Measurements from ENCODE around the gene SCNN1A. TPM values are rescaled to one million over a fixed set of nuclear protein-coding genes. Genes with fewer than 3 reads are reported as not detected.

Gene SCNN1A
- total RNA-seq, 2 experiments from 2014 or later = 1.4 to 1.5 TPM

DNA sequence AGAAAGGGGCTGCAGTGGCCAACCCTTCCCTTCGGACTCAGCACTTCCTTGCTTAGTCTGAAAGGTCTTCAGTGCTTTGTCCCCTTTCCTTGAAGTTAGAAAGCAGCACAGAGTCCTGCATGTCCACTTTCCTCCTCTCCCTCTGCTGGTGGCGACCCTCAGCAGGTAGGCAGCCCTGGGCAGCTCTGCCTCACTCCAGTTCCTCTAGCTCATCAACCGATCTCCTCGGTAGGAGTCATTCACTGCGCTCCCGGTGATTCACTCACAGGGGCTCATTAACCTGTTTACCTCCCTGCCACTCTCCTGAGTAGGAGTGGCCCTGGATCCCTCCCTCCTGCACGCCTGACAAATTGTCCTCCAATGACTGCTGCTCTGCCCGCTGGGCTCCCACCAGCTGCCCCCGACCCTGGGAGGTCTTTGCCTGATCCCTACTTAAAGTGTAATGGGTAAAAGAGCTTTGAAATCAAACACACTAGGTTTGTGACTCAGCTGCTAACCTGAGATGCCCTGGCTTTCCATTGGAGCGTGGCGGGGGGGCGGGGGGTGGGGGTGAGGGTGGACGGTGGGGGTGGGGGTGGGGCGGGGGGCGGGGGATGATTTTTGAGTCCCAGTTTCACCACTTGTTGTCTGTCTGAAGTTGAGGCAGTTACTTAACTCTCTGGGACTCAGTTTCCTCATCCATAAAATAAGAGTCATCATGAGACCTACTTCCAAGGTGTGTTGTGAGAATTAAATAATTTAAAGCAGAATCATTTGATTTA lies 4.2 kb downstream of the SCNN1A start:
- CTCF ChIA-PET = interaction anchor here (1.0 kb wide), 1 partner anchor 34 kb away, joined by 3 read pairs; no protein-coding TSS in a partner anchor

DNA sequence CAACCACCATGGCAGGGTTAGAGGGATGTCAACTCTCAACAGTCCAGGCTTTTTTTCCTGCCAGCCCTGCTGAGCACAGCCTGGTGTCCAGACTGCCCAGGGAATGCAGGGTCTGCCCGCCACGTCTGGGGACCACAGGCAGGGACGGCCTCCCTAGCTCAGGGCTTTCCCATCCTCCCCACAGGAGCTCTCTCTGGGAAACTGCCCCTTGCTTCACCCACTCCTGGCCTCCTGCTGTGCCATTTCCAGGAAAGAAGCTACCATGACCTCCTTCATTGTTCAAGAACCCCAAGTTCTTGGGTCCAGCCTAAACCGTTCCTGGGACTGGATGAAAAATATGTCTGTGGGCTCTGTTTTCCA lies 4.8 kb downstream of the SCNN1A start:
- POLR2A ChIA-PET = no interaction called here
- CTCF ChIA-PET = interaction anchor here (0.6 to 1.0 kb wide), 2 partner anchors 34 to 549 kb away, joined by 3 read pairs; no protein-coding TSS in a partner anchor

More for the DNA sequence above, 4.2 kb downstream of the SCNN1A start:
- POLR2A ChIA-PET = no interaction called here

DNA sequence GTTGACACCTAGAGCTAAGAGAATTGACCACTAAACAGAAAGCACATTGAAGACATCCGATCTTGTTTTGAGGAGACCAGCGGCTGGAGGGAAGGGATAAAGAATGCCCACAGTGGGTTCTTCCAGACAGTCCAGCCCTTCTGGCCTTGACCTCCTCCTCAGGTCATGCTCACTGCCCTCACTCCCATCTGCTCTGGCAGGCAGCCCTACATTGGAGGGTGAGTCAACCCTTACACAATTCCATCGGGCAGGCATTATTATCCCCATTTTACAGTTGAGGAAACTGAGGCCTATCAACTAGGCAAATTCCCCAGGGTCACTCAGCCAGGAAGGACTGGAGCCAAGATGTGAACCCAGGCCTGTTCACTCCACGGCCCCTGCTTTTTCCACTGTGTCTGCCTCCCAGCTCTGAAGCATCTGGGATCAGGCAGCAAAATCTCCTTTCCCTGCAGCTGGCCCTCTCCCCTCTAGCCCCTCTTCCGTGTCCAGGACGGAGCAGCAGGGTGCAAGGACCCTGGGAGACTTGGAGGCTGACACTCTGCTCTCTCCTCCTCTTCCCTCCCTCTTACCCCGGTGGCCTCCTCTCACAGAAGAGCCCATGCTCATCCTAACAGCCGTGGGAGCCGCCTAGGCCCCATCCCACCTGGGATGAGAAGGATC lies 5.3 kb downstream of the SCNN1A start:
- POLR2A ChIA-PET = no interaction called here
- CTCF ChIA-PET = interaction anchor here (0.6 to 1.0 kb wide), 3 partner anchors 33 to 550 kb away, joined by 3 read pairs; no protein-coding TSS in a partner anchor

DNA sequence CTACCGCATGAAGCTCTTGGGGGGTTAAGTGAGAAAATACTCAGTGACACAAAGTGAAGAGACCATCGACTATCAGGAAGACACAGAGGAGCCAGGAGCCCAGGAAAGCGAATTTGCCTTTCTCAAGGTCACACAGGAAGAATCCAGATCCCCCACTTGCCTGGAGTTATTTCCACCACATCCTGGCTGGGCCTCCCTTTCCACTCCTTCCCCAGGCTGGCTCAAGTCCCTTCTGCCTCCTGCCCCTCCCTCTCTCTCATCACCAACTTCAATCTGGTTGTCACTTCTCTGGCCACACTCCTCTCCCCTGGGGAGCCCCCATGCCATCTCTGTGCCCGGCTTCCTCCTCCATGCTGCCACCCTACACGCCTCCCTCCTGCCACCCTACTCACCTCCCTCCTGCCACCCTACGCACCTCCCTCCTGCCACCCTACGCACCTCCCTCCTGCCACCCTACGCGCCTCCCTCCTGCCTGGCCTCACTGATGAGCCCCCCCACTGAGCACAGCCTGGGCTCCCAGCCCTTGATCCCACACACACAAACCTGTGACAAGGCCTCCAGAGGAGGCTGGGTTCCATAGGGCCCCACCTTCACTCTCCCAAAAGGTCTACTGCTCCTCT lies 6.3 kb downstream of the SCNN1A start:
- CTCF ChIA-PET = interaction anchor here (2.6 kb wide), 1 partner anchor 35 kb away, joined by 17 read pairs; no protein-coding TSS in a partner anchor
- POLR2A ChIA-PET = no interaction called here

DNA sequence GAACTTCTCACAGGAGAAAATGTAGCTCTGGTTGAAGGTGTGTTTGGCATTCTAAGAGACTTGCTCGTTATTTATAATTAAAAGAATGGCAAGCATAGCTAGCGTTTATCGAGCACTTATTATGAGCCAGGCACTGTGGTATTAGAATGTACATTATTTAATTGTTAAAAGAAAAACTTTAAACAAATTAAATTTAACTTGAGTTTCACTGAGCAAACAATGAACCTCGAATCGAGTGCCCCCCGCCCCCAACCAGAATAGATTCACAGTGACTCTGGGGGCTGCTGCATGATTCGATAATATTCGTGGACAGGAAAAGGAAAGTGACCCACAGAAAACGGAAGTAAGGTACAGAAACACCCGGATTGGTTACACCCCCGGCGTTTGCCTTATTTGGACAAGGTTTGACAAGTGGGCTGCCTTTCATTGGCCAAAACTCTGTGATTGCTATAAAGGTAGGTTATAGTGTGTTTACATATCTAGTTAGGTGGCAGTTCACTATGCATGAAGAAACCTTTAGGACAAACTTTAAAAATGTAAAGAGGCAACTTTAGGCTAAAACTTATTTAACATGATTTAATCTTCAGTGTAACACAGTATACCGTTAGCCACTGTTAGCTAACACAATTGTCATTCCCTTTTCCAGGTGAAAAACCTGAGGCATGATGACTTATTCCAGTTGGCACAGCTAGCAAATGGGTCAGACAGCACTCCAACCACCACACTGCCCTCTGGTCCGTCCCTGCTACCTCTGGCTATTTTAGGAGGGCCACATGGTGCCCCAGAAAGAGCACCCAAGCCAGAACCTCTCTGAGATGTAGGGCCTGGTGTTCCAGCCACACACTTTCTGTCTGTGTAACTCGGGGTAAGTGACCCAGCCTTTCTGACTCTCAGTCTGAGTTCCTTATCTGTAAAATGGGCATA lies 7.1 kb downstream of the SCNN1A start:
- ChIA-PET POLR2A (interaction anchor here (1.2 kb wide), 1 partner anchor 30 kb away, joined by 4 read pairs; no protein-coding TSS in a partner anchor), CTCF (interaction anchor here (0.8 to 2.6 kb wide), 7 partner anchors 13 to 45 kb away, joined by 3 to 17 read pairs (median 4); no protein-coding TSS in a partner anchor)

DNA sequence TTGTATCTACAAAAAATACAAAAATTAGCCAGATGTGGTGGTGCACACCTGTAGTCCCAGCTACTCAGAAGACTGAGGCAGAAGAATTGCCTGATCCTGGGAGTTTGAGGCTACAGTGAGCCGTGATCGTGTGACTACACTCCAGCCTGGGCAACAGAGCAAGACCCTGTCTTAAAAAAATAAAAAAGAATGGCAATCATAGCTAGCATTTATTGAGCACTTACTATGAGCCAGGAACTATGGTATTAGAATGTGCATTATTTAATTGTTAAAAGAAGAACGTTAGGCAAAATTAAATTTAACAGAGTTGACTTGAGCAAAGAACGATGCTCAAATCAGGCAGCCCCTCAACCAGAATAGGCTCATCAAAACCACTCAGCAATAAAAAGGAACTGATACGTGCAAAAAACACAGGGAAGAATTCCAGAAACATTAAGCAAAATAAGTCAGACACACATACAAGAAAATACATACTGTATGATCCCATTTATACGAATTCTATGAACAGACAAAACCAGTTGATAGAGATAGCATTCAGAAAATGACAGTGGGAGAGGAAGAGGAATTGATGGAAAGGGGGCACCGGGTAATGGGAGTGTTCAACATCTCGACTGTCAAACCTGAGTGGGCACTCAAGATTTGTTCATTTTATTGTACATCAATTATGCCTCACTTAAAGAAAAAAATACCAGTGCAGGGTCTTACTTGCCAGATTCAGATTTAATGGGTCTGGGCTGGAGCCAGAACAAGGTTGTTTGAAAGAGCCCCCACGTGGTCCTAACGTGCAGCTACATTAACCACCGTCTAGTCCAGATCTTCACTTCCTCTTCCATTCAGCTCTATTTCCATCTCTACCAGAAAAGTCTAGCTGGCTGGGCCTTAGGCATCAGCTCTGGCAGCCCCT lies 8.0 kb downstream of the SCNN1A start:
- CTCF ChIA-PET = interaction anchor here (0.8 to 2.6 kb wide), 7 partner anchors 12 to 44 kb away, joined by 3 to 17 read pairs (median 4); no protein-coding TSS in a partner anchor
- POLR2A ChIA-PET = interaction anchor here (1.2 kb wide), 1 partner anchor 29 kb away, joined by 4 read pairs; no protein-coding TSS in a partner anchor

DNA sequence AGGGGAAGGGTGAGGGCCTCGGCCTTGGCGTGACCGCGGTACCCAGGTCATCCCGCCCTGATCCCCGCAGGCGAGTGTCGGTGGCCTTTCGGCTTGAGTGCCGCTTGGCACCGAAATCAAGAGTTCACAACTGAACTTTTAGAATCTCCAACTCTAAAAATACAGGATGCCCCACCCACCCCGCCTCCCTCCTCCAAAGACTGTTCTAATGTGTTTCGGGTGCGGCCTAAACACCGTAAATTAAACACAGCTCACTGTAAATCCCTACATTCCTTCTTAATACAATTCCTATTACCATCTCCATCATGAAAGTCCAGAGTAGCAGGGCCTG lies 11.4 kb downstream of the SCNN1A start:
- CTCF ChIA-PET = interaction anchor here (0.8 to 2.1 kb wide), 6 partner anchors 10 to 174 kb away, joined by 3 to 5 read pairs (median 4); partner anchors contain the start of gene TNFRSF1A
- POLR2A ChIA-PET = interaction anchor here (0.6 kb wide), 1 partner anchor 27 kb away, joined by 6 read pairs; no protein-coding TSS in a partner anchor

DNA sequence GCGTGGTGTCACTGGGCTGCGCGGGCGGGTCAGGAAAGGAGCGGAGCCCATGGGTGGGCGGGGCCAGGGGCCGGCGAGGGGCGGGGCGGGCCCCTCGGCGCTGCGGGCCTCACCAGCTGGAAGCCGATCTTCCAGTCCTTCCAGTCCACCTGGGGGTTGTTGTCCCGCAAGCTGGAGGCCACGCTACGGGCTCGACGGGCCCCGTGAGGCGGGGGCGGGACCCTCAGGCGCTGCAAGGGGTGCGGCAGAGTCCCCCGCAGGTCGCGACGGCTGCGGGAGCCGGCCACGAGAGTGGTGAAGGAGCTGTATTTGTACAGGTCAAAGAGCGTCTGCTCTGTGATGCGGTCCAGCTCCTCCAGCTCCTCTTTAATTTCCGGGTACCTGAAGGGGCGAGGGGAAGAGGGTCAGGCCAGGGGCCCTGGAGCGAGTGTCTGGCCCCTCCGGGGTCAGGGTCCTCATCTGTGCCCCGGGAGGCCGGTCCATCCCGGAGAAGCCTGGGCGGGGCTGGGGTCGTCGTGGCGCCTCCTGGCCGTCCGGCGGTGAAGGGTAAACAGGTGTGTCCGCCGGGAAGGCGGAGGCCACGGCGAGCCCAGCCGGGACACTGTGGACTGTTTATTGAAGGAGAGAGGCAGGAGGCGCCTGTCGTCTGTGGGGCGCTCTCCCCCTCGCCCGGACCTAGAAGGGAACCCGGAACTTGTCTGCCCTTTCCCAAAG lies 11.9 kb downstream of the SCNN1A start:
- ChIA-PET POLR2A (interaction anchor here (0.6 to 1.1 kb wide), 4 partner anchors 18 to 61 kb away, joined by 3 to 6 read pairs (median 3); no protein-coding TSS in a partner anchor), CTCF (interaction anchor here (0.8 to 2.1 kb wide), 7 partner anchors 11 to 174 kb away, joined by 3 to 5 read pairs (median 4); partner anchors contain the start of gene TNFRSF1A)

DNA sequence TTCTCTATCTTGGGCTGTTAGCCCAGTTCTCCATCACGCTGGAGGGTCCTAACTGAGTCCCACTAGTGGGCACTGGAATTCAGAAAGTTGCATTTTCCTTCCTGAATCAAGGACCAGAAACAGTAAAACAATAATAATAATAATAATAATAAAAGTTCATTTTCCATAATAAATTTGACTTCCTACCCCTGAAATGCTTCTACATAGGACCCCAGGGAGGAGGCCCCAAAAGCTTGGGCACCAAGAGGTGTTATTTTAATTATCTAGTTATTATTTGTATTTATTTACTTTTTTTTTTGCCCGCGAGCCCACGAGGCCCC lies 12.4 kb downstream of the SCNN1A start:
- ChIA-PET CTCF (interaction anchor here (0.8 to 1.6 kb wide), 8 partner anchors 11 to 60 kb away, joined by 3 to 5 read pairs (median 4); partner anchors contain the start of gene TNFRSF1A), POLR2A (interaction anchor here (0.7 to 1.1 kb wide), 3 partner anchors 17 to 62 kb away, joined by 3 read pairs; no protein-coding TSS in a partner anchor)

DNA sequence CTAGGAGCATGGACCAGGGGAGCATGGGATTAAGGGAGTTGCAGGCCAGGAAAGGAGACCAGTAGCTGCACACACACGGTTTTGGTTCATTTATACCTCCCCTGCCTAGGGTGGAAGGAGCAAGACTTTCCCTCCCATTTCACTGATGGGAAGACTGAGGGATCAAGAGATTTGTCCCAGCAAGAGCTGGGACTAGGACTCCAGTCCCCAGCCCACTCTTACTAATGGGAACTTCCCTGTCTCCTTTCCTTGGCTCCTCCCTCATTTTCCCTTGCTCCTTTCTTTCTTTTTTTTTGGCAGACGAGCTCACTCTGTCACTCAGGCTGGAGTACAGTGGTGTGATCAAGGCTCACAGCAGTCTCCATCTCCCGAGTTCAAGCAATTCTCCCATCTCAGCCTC lies 13.0 kb downstream of the SCNN1A start:
- ChIA-PET POLR2A (interaction anchor here (1.1 kb wide), 1 partner anchor 26 kb away, joined by 3 read pairs; no protein-coding TSS in a partner anchor), CTCF (interaction anchor here (0.6 to 1.6 kb wide), 5 partner anchors 11 to 301 kb away, joined by 3 to 4 read pairs (median 4); no protein-coding TSS in a partner anchor)

DNA sequence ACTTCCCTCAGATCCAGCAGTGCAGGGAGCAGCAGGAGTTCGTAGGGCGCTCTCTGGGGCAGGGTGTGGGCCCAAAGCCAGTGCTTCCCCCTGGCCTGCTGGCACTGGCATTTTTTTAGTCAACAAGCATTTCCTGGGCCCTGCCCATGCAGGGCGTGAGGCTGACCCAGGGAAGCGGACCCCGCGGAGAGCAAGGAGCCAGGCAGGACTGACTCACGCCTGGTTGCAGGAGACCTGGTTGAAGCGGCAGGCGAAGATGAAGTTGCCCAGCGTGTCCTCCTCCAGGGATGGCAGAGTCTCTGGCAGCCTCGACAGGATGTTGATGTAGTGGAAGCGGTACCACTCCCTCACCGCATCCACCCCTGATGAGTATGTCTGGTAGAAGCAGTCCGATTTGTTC lies 13.5 kb downstream of the SCNN1A start:
- POLR2A ChIA-PET = no interaction called here
- CTCF ChIA-PET = interaction anchor here (0.6 to 1.0 kb wide), 2 partner anchors 12 to 27 kb away, joined by 3 read pairs; no protein-coding TSS in a partner anchor

DNA sequence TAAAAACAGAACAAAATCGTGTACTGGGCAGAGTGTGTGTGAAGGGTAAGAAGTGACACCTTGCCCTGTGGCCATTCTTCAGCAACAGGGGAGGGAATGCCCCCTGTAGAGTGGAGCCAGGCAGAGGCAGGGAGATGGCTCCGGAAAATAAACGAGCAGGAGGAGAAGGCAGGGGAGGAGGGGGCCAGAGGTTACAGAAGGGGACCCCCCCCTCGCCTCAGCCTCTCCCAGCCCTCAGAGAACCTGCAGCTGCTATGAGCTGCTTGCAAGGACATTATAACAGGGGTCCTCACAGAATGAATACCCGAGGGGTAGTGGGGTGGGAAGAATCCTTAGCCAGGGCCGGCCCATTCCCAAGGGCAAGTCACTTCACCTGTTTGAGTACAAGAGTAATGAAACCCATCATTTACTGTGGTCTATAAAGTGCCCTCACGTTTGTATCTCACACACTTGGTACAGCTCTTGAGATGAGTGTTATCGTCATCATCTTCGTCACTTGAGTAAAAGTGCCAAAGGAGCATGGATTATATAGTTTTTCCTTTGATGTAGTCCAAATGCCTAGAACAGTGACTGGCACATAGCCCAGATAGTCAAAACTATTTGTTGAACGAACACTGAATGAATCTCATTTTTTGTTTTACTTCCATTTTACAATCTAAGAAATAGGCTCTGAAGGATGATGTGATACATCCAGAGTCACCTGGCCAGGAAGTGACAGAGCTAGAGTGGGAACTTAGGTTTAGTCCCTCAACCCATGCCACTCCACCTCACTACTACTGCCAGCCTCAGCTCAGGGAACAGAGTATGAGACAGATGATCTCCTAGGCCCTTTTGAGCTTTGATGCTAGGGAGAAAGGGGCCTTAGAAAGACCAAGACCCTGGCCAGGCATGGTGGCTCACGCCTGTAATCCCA lies 14.5 kb downstream of the SCNN1A start:
- CTCF ChIA-PET = interaction anchor here (0.6 to 0.7 kb wide), 2 partner anchors 15 to 26 kb away, joined by 3 read pairs; no protein-coding TSS in a partner anchor
- POLR2A ChIA-PET = no interaction called here

DNA sequence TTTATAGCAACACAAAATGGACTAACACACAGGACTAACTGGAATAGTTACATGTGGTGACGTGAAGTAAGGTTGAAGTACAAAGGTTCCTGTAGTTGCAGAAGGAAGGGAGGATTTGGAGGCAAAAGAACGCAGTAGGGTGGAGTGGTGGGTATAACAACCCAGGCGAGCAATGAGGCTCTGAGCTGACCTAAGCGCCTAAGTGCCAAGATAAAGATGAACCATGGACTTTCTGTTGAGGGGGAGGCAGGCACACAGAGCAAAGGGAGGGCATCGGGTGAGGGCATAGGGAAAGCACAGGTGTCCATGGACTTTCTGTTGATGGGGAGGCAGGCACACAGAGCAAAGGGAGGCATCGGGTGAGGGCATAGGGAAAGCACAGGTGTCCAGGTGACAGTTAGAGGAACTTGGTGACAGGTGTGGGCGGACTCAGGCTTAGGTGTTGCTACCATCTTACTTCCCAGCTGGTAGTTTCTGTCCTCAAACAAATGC lies 15.2 kb downstream of the SCNN1A start:
- ChIA-PET CTCF (interaction anchor here (0.7 kb wide), 1 partner anchor 16 kb away, joined by 3 read pairs; no protein-coding TSS in a partner anchor), POLR2A (no interaction called here)

DNA sequence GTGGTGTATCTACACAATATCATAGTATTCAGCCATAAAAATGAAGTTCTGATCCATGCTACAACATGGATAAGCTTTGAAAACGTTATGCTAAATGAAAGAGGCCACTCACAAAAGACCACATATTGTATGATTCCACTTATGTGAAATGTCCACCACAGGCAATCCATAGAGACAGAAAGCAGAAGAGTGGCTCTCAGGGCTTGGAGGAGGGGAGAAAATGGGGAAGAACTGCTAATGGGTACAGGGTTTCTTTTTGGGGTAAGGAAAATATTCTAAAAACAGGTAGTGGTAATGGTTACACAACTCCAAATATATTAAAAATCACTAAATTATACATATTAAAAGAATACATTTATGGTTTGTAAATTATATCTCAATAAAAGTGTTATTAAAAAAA lies 16.5 kb downstream of the SCNN1A start:
- ChIA-PET CTCF (interaction anchor here (0.7 to 1.0 kb wide), 2 partner anchors 17 to 44 kb away, joined by 3 to 5 read pairs; partner anchors contain the start of gene TNFRSF1A), POLR2A (no interaction called here)

DNA sequence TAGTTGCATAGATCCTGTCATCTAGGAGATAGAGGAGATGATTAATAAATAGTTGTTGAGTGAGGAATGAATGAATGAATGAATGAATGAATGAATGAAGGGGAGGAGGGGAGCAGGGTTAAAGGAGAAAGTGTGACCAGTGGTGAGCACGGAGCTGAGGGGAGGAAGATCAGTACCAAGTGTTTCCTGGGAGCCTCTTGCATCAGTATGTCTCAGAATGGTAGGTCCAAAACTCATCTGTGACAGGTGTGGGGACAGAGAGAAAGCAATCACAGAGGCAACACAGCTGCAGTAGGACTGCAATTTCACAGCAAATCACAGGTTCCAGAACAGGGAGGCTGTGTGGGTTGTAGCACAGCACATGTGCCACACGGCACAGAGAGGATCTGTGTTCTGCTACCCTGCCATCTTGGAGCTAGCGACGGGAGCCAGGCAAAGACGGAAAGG lies 19.0 kb downstream of the SCNN1A start:
- ChIA-PET CTCF (interaction anchor here (0.9 kb wide), 1 partner anchor 11 kb away, joined by 3 read pairs; no protein-coding TSS in a partner anchor), POLR2A (interaction anchor here (0.6 kb wide), 1 partner anchor 47 kb away, joined by 5 read pairs; no protein-coding TSS in a partner anchor)
